COLO829 (cell line): ENCODE results near the gene ZNF283.
"Not testable (repeated sequence)": the region's sequence is repeated elsewhere in the genome, so short reads cannot be mapped to it uniquely, and the experiment has no call there.

Source experiments
- DNase-seq: peaks from one replicate; pipeline ENCODE4 v3.0.0; 2012; ENCODE audit warnings: low spot score

ZNF283 gene

GRCh38 chr19:43799502-43800142 lies 27.5 kb upstream of the ZNF283 start:
- DNase-seq, result no peak

DNA sequence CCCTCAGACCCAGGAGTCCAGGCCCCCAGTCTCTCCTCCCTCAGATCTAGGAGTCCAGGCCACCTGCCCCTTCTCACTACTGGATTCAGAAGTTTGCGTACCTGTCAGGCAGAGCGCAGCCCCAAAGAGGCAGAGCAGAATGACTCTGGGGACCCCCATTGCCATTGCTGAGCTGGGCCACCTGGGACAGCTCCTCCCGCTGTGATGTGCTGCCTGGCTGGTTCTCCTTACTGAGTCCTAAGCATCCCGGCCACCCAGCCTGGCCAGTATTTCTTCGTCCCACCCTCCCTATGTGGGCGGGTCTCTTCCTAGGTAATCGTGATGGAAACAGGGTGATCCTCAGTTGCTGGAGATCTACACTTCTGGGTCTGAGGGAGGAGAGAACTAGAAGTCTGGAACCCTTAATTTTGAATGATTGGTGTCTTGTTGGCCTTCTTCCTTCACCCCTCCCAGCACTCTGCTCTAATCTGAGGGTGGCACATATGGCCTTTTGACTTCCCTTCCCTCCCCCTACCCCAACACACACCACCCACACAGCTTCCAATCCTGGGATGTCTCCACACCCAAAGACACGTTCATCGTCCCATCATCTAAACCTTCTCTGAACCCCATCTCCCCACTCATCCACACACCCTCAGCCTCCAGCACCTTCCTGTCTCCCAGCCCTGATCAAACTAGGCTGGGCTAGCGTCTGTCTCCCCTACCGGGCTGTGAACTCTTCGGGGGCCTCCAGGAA lies 24.7 kb upstream of the ZNF283 start, which contains the start of gene LYPD5:
Gene LYPD5 (minus strand): TSS at position 232 of the 736 bp plus-strand sequence. CDS start 67 bp downstream, at position 165.
- DNase-seq, result no peak

- no peak for DNase-seq
Observed at GRCh38 chr19:43804432-43804831, 22.7 kb upstream of the ZNF283 start.

DNA sequence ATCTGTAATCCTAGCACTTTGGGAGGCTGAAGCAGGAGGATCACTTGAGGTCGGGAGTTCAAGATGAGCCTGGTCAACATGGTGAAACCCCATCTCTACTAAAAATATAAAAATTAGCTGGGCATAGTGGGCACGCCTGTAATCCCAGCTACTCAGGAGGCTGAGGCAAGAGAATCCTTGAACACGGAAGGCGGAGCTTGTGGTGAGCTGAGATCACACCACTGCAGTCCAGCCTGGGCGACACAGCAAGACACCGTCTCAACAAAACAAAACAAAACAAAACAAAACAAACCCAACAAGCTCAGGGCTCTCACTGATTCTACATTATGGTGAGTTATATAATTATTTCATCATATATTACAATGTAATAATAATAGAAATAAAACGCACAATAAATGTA lies 20.7 kb upstream of the ZNF283 start:
- DNase-seq, result not testable (repeated sequence)

DNA sequence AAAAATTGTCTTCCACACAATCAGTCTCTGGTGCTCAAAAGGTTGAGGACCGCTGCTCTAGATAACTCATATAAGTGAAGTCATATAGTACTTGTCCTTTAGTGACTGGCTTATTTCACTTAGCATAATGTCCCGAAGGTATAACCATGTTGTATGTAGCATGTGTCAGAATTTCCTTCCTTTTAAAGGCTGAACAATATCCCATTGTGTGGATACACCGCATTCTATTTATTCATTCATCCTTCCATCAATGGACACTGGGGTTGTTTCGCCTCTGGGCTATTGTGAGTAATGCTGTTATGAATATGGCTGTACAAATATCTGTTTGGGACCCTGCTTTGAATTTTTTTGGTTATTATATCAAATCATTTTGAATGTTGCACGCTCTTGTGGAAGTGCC lies 20.3 kb upstream of the ZNF283 start:
- DNase-seq, result peak; percentile 38

- no peak for DNase-seq
Observed at GRCh38 chr19:43807651-43808050, 19.5 kb upstream of the ZNF283 start.

GRCh38 chr19:43809762-43810696 lies 17.1 kb upstream of the ZNF283 start:
- DNase-seq, result peak; percentile 51

DNA sequence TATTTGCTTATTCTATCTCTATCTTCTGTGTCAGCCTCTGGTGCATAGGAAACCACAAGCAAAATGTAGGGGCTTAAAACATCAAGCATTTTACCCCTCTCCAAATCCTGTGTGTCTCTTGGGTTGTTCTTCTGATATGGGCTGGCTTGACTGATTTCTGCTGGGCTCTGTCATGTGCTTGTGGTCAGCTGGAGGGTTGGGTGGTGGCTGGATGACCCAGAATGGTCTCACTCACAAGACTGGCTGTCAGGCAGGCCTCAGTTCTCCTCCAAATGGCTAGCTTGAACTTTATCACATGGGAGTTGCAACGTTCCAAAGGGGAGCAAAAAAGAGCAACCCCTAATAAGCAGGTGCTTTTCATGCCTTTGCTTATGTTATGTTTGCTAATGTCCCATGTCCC lies 15.3 kb upstream of the ZNF283 start:
- no peak for DNase-seq

- no peak for DNase-seq
Observed at GRCh38 chr19:43812259-43812658, 14.9 kb upstream of the ZNF283 start.

GRCh38 chr19:43812688-43813087 lies 14.4 kb upstream of the ZNF283 start:
- no peak for DNase-seq

GRCh38 chr19:43814663-43815352 lies 12.3 kb upstream of the ZNF283 start:
- no peak for DNase-seq

- not testable (repeated sequence) for DNase-seq
Observed at GRCh38 chr19:43817454-43817853, 9.7 kb upstream of the ZNF283 start.

DNA sequence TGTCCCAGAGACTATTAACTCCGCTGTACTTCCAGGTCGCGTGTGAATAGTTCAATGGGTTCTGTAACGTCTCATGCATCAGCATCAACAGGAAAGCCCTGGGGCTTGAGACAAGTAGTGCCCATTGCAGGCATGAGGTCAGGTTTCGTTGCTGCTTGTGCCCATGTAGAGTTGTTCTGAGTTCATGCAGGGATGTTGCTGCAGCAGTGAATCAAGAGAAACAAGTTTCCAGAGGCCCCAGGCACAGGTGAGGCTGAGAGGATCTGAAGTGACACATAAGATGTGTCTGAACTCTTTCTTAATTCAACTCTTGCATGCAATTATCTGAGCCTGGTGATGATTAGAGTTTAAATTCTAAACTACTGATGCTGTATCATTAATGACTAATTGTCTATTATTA lies 8.6 kb upstream of the ZNF283 start:
- DNase-seq, result no peak

DNA sequence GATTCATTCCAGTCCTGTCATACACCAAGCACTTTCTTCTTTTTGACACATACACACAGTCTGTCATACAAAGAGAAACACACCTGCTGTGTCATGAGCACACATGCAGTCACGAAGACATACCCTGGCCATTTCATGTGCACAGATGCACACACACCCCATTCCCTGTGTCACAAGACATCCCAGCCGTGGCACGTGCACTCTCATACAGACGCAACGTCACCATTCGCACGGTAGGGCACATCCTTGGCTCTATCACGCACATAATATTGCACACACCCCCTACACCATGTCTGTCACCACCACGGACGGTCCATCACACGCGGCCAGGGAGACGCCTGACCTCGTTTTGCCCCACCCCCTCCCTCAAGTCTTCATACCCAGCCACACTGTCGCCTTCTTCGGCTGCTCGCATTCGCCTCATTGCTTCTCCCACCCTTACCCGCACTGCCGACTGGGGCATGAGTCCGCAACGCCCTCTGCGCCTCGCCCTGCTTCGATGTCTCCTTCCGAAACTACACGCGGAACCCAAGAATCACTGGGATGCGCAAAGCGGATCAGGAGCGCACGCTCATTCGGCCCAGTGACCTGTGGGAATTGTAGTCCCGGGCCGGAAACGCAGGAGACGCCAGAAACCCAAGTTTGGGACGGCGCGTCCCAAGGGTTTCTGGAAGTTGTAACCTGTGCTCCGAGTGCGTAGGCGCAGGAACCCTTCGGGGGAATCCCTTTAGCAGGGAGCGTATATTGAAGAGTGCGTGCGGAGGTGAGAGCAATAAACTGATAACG lies 6.8 kb upstream of the ZNF283 start:
- peak; percentile 51 for DNase-seq

DNA sequence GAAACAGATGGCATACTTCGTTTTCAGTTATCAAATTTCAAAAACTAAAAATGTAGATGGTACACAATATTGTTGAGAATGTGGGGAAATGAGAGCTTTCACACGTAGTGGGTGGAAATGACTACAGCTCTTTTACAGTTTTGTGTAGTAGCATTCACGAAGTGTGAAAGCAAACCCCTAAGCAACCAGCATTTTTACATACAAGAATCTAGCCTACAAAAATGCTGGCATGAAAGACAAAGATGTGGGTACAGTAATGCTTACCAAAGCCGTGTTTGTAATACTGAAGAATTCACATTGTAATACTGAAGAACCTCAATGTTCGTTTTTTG lies 6.3 kb upstream of the ZNF283 start:
- DNase-seq, result no peak

- not testable (repeated sequence) for DNase-seq
Observed at GRCh38 chr19:43823856-43824255, 3.3 kb upstream of the ZNF283 start.

DNA sequence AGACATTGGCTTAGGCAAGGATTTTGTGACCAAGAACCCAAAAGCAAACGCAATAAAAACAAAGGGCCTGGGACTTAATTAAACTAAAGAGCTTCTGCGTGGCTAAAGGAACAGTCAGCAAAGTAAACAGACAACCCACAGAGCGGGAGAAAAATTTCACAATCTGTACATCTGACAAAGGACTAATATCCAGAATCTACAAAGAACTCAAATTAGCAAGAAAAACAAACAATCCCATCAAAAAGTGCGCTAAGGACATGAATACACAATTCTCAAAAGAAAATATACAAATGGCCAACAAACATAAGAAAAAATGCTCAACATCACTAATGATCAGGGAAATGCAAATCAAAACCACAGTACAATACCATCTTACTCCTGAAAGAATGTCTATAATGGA lies 2.5 kb upstream of the ZNF283 start:
- DNase-seq, result not testable (repeated sequence)

GRCh38 chr19:43839139-43839538 lies 12.0 kb downstream of the ZNF283 start:
- no peak for DNase-seq

DNA sequence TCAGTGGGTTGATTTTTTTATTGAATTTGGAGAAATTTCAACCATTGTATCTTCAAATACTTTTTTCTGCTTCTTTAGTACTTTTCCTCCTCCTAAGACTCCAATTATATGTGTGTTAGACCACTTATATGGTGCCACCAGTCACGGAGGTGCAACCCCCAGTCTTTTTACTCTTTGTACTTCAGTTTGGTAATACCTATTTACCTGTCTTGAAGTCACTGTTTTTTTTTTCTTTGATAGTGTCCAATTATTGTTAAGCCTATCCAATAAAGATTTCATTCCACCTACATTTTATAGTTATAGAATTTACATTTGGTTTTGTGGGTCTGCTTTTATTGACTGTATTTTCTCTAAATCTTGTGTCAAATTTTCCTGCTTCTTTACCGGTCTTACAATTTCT lies 14.9 kb downstream of the ZNF283 start:
- no peak for DNase-seq

DNA sequence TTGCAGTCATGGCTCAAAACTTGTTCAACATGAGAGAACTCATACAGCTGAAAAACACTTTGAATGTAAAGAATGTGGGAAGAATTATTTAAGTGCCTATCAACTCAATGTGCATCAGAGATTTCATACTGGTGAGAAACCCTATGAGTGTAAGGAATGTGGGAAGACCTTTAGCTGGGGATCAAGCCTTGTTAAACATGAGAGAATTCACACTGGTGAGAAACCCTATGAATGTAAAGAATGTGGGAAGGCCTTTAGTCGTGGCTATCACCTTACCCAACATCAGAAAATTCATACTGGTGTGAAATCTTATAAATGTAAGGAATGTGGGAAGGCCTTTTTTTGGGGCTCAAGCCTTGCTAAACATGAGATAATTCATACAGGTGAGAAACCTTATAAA lies 20.1 kb downstream of the ZNF283 start:
- no peak for DNase-seq

GRCh38 chr19:43847884-43848283 lies 20.8 kb downstream of the ZNF283 start:
- DNase-seq, result no peak
